Skeletal muscle tissue (tissue), 4 donors: ENCODE data around the gene GATAD2B. TPM values are rescaled to one million over a fixed set of nuclear protein-coding genes. Genes with fewer than 3 reads are reported as not detected.

Experiments used
- H3K27ac ChIP-seq: one replicate; pipeline ENCODE4 v1.7.0; 2013; ENCODE audit warnings: mild to moderate bottlenecking, low read depth, low read length, inconsistent platforms
- H3K27me3 ChIP-seq, 3 donors: one replicate each; pipeline ENCODE4 v1.7.0; 2013; ENCODE audit warnings: low read length in 3 of 3; ENCODE audit not compliant: control insufficient read depth in 3 of 3, insufficient read depth in 3 of 3
- H3K36me3 ChIP-seq, 3 donors: one replicate each; pipeline ENCODE4 v1.7.0; 2013; ENCODE audit warnings: low read length in 3 of 3; ENCODE audit not compliant: control insufficient read depth in 3 of 3, insufficient read depth in 3 of 3
- H3K4me1 ChIP-seq, 3 donors: one replicate each; pipeline ENCODE4 v1.7.0; 2013; ENCODE audit warnings: low read length in 3 of 3, mild to moderate bottlenecking in 3 of 3; ENCODE audit not compliant: control insufficient read depth in 3 of 3, insufficient read depth in 3 of 3
- H3K4me3 ChIP-seq, 3 donors: one replicate each; pipeline ENCODE4 v1.7.0; 2013; ENCODE audit warnings: low read length in 3 of 3
- H3K9ac ChIP-seq, 3 donors: one replicate each; pipeline ENCODE4 v1.7.0; 2013; ENCODE audit warnings: low read length in 3 of 3, mild to moderate bottlenecking in 3 of 3, moderate library complexity in 2 of 3, low read depth in 1 of 3
- H3K9me3 ChIP-seq, 3 donors: one replicate each; pipeline ENCODE4 v1.7.0; 2013; ENCODE audit warnings: low read length in 3 of 3; ENCODE audit not compliant: control insufficient read depth in 3 of 3
- total RNA-seq: library from RNA; depleted of rRNA; stranded (reverse); fragments of >200 nt; gene quantifications from one replicate; pipeline ENCODE4 v1.2.3, GENCODE V29; 2014
- donor health status: Osteomylitis.

The GATAD2B gene
- total RNA-seq, 1 donor from 2014 or later: 6.3 TPM

- no peaks in the 10 kb centered on the region for H3K36me3 ChIP-seq
- no peak overlapping the region for H3K4me3 ChIP-seq
- H3K27ac ChIP-seq: peak overlapping the region; percentile 10
- no peaks in the 10 kb centered on the region for H3K9me3 ChIP-seq
- no peak overlapping the region for H3K9ac ChIP-seq
- peaks cover 20 to 28% (median 26%) of the 10 kb centered on the region in 3 donors for H3K4me1 ChIP-seq
- H3K27me3 ChIP-seq: no peaks in the 10 kb centered on the region
Observed at GRCh38 chr1:153880024-153880423, 42.7 kb downstream of the GATAD2B start.

- Histone ChIP-seq H3K27me3 (no peaks in the 10 kb centered on the region), H3K27ac (no peak overlapping the region), H3K9ac (no peak overlapping the region), H3K36me3 (no peaks in the 10 kb centered on the region), H3K4me1 (peaks cover 17 to 22% (median 21%) of the 10 kb centered on the region in 3 donors), H3K9me3 (no peaks in the 10 kb centered on the region), H3K4me3 (no peak overlapping the region)
Observed at GRCh38 chr1:153877112-153877511, 45.7 kb downstream of the GATAD2B start.

GRCh38 chr1:153872934-153873333, 49.8 kb downstream of the GATAD2B start:
- Histone ChIP-seq H3K9ac (no peak overlapping the region), H3K4me1 (peaks cover 0 to 3% (median 2%) of the 10 kb centered on the region in 3 donors), H3K4me3 (no peak overlapping the region), H3K36me3 (peaks cover 0 to 3% (median 0%) of the 10 kb centered on the region in 3 donors), H3K27me3 (no peaks in the 10 kb centered on the region), H3K27ac (no peak overlapping the region), H3K9me3 (no peaks in the 10 kb centered on the region)

GRCh38 chr1:153872331-153872730, 50.4 kb downstream of the GATAD2B start:
- H3K9me3 ChIP-seq: no peaks in the 10 kb centered on the region
- H3K4me3 ChIP-seq: no peak overlapping the region
- no peaks in the 10 kb centered on the region for H3K27me3 ChIP-seq
- peaks cover 0 to 3% (median 0%) of the 10 kb centered on the region in 3 donors for H3K36me3 ChIP-seq
- H3K27ac ChIP-seq: no peak overlapping the region
- H3K9ac ChIP-seq: no peak overlapping the region
- peaks cover 0 to 3% (median 2%) of the 10 kb centered on the region in 3 donors for H3K4me1 ChIP-seq

GRCh38 chr1:153869486-153869885, 53.3 kb downstream of the GATAD2B start:
- Histone ChIP-seq H3K27ac (no peak overlapping the region), H3K36me3 (peaks cover 0 to 3% (median 0%) of the 10 kb centered on the region in 3 donors), H3K9ac (no peak overlapping the region), H3K4me3 (no peak overlapping the region), H3K9me3 (no peaks in the 10 kb centered on the region), H3K4me1 (peaks cover 0 to 6% (median 2%) of the 10 kb centered on the region in 3 donors), H3K27me3 (no peaks in the 10 kb centered on the region)

GRCh38 chr1:153866045-153866850, 56.5 kb downstream of the GATAD2B start:
- Histone ChIP-seq H3K4me1 (peaks cover 0 to 6% (median 2%) of the 10 kb centered on the region in 3 donors), H3K27ac (no peak overlapping the region), H3K4me3 (no peak overlapping the region), H3K36me3 (peaks cover 0 to 3% (median 0%) of the 10 kb centered on the region in 3 donors), H3K9me3 (no peaks in the 10 kb centered on the region), H3K27me3 (no peaks in the 10 kb centered on the region), H3K9ac (no peak overlapping the region)

- Histone ChIP-seq H3K9me3 (no peaks in the 10 kb centered on the region), H3K4me1 (peaks cover 0 to 3% (median 0%) of the 10 kb centered on the region in 3 donors), H3K9ac (no peak overlapping the region), H3K27me3 (no peaks in the 10 kb centered on the region), H3K4me3 (no peak overlapping the region), H3K27ac (no peak overlapping the region), H3K36me3 (no peaks in the 10 kb centered on the region)
Observed at GRCh38 chr1:153860285-153860684, 62.5 kb downstream of the GATAD2B start.

- Histone ChIP-seq H3K4me1 (peaks cover 0 to 3% (median 0%) of the 10 kb centered on the region in 3 donors), H3K4me3 (no peak overlapping the region), H3K9me3 (no peaks in the 10 kb centered on the region), H3K27ac (no peak overlapping the region), H3K27me3 (no peaks in the 10 kb centered on the region), H3K9ac (no peak overlapping the region), H3K36me3 (peaks cover 0 to 6% (median 0%) of the 10 kb centered on the region in 3 donors)
Observed at GRCh38 chr1:153857505-153857904, 65.3 kb downstream of the GATAD2B start.

GRCh38 chr1:153856763-153857162, 66.0 kb downstream of the GATAD2B start:
- Histone ChIP-seq H3K4me3 (no peak overlapping the region), H3K27ac (no peak overlapping the region), H3K27me3 (no peaks in the 10 kb centered on the region), H3K36me3 (peaks cover 0 to 6% (median 0%) of the 10 kb centered on the region in 3 donors), H3K9ac (no peak overlapping the region), H3K9me3 (no peaks in the 10 kb centered on the region), H3K4me1 (peaks cover 0 to 3% (median 0%) of the 10 kb centered on the region in 3 donors)

GRCh38 chr1:153852170-153852569, 70.6 kb downstream of the GATAD2B start:
- no peaks in the 10 kb centered on the region for H3K9me3 ChIP-seq
- H3K27ac ChIP-seq: no peak overlapping the region
- H3K36me3 ChIP-seq: peaks cover 0 to 6% (median 0%) of the 10 kb centered on the region in 3 donors
- no peak overlapping the region for H3K9ac ChIP-seq
- H3K4me3 ChIP-seq: no peak overlapping the region
- peaks cover 0 to 3% (median 0%) of the 10 kb centered on the region in 3 donors for H3K4me1 ChIP-seq
- no peaks in the 10 kb centered on the region for H3K27me3 ChIP-seq
